Astrocyte (in vitro differentiated cells and primary cell): ENCODE results near the gene NAV2. TPM values are rescaled to one million over a fixed set of nuclear protein-coding genes. Genes with fewer than 3 reads are reported as not detected.

Experiments used
- DNase-seq: peaks from one replicate; pipeline ENCODE4 v3.0.0-alpha.2; 2010; ENCODE audit warnings: low read depth
- FAIRE-seq: peaks from 2 replicates; lab custom pipeline; 2011; peaks lifted over from hg19 to GRCh38; lab: Jason Lieb, UNC
- H2AFZ ChIP-seq: 2 replicates; pipeline ENCODE4 v1.6.0; 2012; ENCODE audit warnings: low read depth, low read length, inconsistent platforms
- H3K27ac ChIP-seq: 2 replicates; pipeline ENCODE4 v1.5.1; 2011; ENCODE audit warnings: low read depth, low read length, inconsistent platforms
- H3K27me3 ChIP-seq: 2 replicates; pipeline ENCODE4 v1.6.0; 2011; ENCODE audit warnings: low read length, inconsistent platforms; ENCODE audit not compliant: insufficient read depth
- H3K36me3 ChIP-seq: 2 replicates; pipeline ENCODE4 v1.5.1; 2011; ENCODE audit warnings: low read length, inconsistent platforms; ENCODE audit not compliant: insufficient read depth
- H3K4me1 ChIP-seq: 2 replicates; pipeline ENCODE4 v1.5.1; 2011; ENCODE audit warnings: low read length, inconsistent platforms; ENCODE audit not compliant: insufficient read depth
- H3K4me2 ChIP-seq: 2 replicates; pipeline ENCODE4 v1.6.0; 2012; ENCODE audit warnings: low read length, inconsistent platforms
- H3K4me3 ChIP-seq: 2 replicates; pipeline ENCODE4 v1.5.1; 2011; ENCODE audit warnings: low read depth, mild to moderate bottlenecking, low read length, inconsistent platforms; ENCODE audit not compliant: insufficient read depth
- H3K79me2 ChIP-seq: 2 replicates; pipeline ENCODE4 v1.6.0; 2012; ENCODE audit warnings: mild to moderate bottlenecking, low read length, inconsistent platforms; ENCODE audit not compliant: insufficient read depth
- H3K9ac ChIP-seq: 2 replicates; pipeline ENCODE4 v1.6.0; 2012; ENCODE audit warnings: mild to moderate bottlenecking, low read length, inconsistent platforms
- H3K9me3 ChIP-seq: 2 replicates; pipeline ENCODE4 v1.5.1; 2012; ENCODE audit warnings: low read depth, mild to moderate bottlenecking, low read length, inconsistent platforms; ENCODE audit not compliant: insufficient read depth
- H4K20me1 ChIP-seq: 2 replicates; pipeline ENCODE4 v1.6.0; 2012; ENCODE audit warnings: low read length, inconsistent platforms; ENCODE audit not compliant: insufficient read depth
- H3K27ac Mint-ChIP-seq: one replicate; pipeline ENCODE4 v1.8.0; 2021; ENCODE audit warnings: mild to moderate bottlenecking, mixed read lengths; ENCODE audit not compliant: unreplicated experiment
- H3K27me3 Mint-ChIP-seq: one replicate; pipeline ENCODE4 v1.8.0; 2021; ENCODE audit warnings: low read depth, mixed read lengths; ENCODE audit not compliant: unreplicated experiment
- H3K36me3 Mint-ChIP-seq: one replicate; pipeline ENCODE4 v1.8.0; 2021; ENCODE audit warnings: low read depth, mixed read lengths; ENCODE audit not compliant: unreplicated experiment
- H3K4me1 Mint-ChIP-seq: one replicate; pipeline ENCODE4 v1.8.0; 2021; ENCODE audit warnings: low read depth, mixed read lengths; ENCODE audit not compliant: unreplicated experiment
- H3K4me3 Mint-ChIP-seq: one replicate; pipeline ENCODE4 v1.8.0; 2021; ENCODE audit warnings: mild to moderate bottlenecking, moderate library complexity, mixed read lengths; ENCODE audit not compliant: unreplicated experiment
- H3K9me3 Mint-ChIP-seq: one replicate; pipeline ENCODE4 v1.8.0; 2021; ENCODE audit warnings: mild to moderate bottlenecking, mixed read lengths; ENCODE audit not compliant: unreplicated experiment
- CTCF ChIP-seq: IDR thresholded peaks from 2 replicates; pipeline ENCODE4 v1.5.1; 2011; ENCODE audit warnings: low read depth, mild to moderate bottlenecking, inconsistent platforms, low read length, moderate library complexity; ENCODE audit not compliant: insufficient read depth
- EZH2 ChIP-seq: IDR thresholded peaks from 2 replicates; pipeline ENCODE4 v1.6.1; 2012; ENCODE audit warnings: mild to moderate bottlenecking, low read length, inconsistent platforms; ENCODE audit not compliant: insufficient read depth
- total RNA-seq: library from RNA; stranded (reverse); gene quantifications from 2 replicates; pipeline ENCODE4 v1.2.1, GENCODE V29; 2021

The NAV2 gene
- total RNA-seq, 1 donor from 2014 or later, result 20.6 TPM

- Histone ChIP-seq H3K9ac (no peak overlapping the region), H3K4me2 (no peak overlapping the region), H3K9me3 (no peaks in the 10 kb centered on the region), H3K4me1 (peaks cover 14% of the 10 kb centered on the region), H4K20me1 (peaks cover 11% of the 10 kb centered on the region), H3K27ac (no peak overlapping the region), H3K79me2 (no peaks in the 10 kb centered on the region), H3K27me3 (no peaks in the 10 kb centered on the region), H2AFZ (no peak overlapping the region), H3K4me3 (no peak overlapping the region), H3K36me3 (no peaks in the 10 kb centered on the region)
- H3K27me3 Mint-ChIP-seq, result peaks cover 5% of the 10 kb centered on the region
- H3K4me3 Mint-ChIP-seq, result no peak overlapping the region
- no peak for DNase-seq
- TF ChIP-seq EZH2 (no peak), CTCF (no peak)
- H3K36me3 Mint-ChIP-seq, result no peaks in the 10 kb centered on the region
- H3K4me1 Mint-ChIP-seq, result peaks cover 13% of the 10 kb centered on the region
- no peaks in the 10 kb centered on the region for H3K9me3 Mint-ChIP-seq
- FAIRE-seq, result no peak
- H3K27ac Mint-ChIP-seq, result no peak overlapping the region
These were observed 158.9 kb downstream of the NAV2 start for GRCh38 chr11:19871531-19871930.

GRCh38 chr11:19872512-19873145 is 160.0 kb downstream of the NAV2 start:
- FAIRE-seq, result no peak
- no peak for DNase-seq
- Histone ChIP-seq H3K79me2 (no peaks in the 10 kb centered on the region), H3K9ac (no peak overlapping the region), H3K4me1 (peaks cover 14% of the 10 kb centered on the region), H2AFZ (no peak overlapping the region), H3K36me3 (no peaks in the 10 kb centered on the region), H3K4me2 (no peak overlapping the region), H3K9me3 (no peaks in the 10 kb centered on the region), H4K20me1 (peaks cover 11% of the 10 kb centered on the region), H3K27me3 (no peaks in the 10 kb centered on the region), H3K4me3 (no peak overlapping the region), H3K27ac (no peak overlapping the region)
- H3K9me3 Mint-ChIP-seq, result no peaks in the 10 kb centered on the region
- H3K4me3 Mint-ChIP-seq, result no peak overlapping the region
- H3K36me3 Mint-ChIP-seq, result no peaks in the 10 kb centered on the region
- peaks cover 5% of the 10 kb centered on the region for H3K27me3 Mint-ChIP-seq
- no peak for TF ChIP-seq CTCF
- TF ChIP-seq EZH2, result no peak
- peaks cover 13% of the 10 kb centered on the region for H3K4me1 Mint-ChIP-seq
- H3K27ac Mint-ChIP-seq, result no peak overlapping the region

GRCh38 chr11:19873730-19874129 is 161.1 kb downstream of the NAV2 start:
- Mint-ChIP-seq H3K9me3 (no peaks in the 10 kb centered on the region), H3K27ac (no peak overlapping the region), H3K27me3 (peaks cover 10% of the 10 kb centered on the region), H3K4me3 (no peak overlapping the region), H3K4me1 (peaks cover 8% of the 10 kb centered on the region), H3K36me3 (no peaks in the 10 kb centered on the region)
- H3K4me2 ChIP-seq, result no peak overlapping the region
- FAIRE-seq (no peak), DNase-seq (peak; percentile 24)
- TF ChIP-seq EZH2 (no peak), CTCF (no peak)
- H3K4me1 ChIP-seq, result peaks cover 5% of the 10 kb centered on the region
- H4K20me1 ChIP-seq, result peaks cover 11% of the 10 kb centered on the region
- no peaks in the 10 kb centered on the region for H3K27me3 ChIP-seq
- no peaks in the 10 kb centered on the region for H3K36me3 ChIP-seq
- H3K4me3 ChIP-seq, result no peak overlapping the region
- H3K27ac ChIP-seq, result no peak overlapping the region
- no peak overlapping the region for H2AFZ ChIP-seq
- H3K9me3 ChIP-seq, result no peaks in the 10 kb centered on the region
- no peaks in the 10 kb centered on the region for H3K79me2 ChIP-seq
- no peak overlapping the region for H3K9ac ChIP-seq
